HL-60 (cell line): ENCODE measurements around the gene COP1.

ENCODE experiments used
- CTCF ChIP-seq: IDR thresholded peaks from one replicate; pipeline ENCODE4 v1.5.1; 2011; ENCODE audit warnings: low read length, control low read depth, inconsistent platforms; ENCODE audit not compliant: insufficient read depth
- GABPA ChIP-seq: IDR thresholded peaks from 2 replicates; pipeline ENCODE4 v1.6.1; 2012; ENCODE audit warnings: low read depth
- SPI1 ChIP-seq: IDR thresholded peaks from 2 replicates; pipeline ENCODE4 v1.6.1; 2012; ENCODE audit warnings: low read depth, mild to moderate bottlenecking, borderline replicate concordance
- TF ChIP-seq, protein P1 (sequence below): IDR thresholded peaks from 2 replicates; pipeline ENCODE4 v1.6.1; 2012; ENCODE audit warnings: low read depth; ENCODE audit not compliant: insufficient replicate concordance

DNA sequence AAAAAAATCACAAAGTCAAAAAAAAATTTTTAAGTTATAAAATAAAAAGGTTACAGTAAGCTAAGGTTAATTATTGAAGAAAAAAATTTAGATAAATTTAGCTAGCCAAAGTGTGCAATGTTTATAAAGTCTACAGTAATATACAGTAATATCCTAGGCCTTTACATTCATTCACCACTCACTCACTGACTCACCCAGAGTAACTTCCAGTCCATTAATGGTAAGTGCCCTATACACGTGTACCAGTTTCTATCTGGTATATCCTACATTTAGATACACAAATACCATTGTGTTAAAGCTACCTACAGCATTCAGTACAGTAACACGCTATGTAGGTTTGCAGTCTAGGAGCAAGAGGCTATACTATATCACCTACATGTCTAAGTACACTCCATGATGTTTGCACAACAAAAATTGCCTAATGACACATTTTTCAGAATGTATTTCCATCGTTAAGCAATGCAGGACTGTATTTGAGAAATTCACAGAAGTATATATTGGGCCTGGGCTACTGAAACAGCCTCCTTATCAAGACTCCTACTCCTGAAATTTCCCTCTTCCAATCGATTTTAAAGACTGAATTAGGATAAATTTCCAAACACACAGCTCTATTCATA, 155.1 kb downstream of the COP1 start:
- TF ChIP-seq CTCF, result no peak
- TF ChIP-seq, protein P1, sequence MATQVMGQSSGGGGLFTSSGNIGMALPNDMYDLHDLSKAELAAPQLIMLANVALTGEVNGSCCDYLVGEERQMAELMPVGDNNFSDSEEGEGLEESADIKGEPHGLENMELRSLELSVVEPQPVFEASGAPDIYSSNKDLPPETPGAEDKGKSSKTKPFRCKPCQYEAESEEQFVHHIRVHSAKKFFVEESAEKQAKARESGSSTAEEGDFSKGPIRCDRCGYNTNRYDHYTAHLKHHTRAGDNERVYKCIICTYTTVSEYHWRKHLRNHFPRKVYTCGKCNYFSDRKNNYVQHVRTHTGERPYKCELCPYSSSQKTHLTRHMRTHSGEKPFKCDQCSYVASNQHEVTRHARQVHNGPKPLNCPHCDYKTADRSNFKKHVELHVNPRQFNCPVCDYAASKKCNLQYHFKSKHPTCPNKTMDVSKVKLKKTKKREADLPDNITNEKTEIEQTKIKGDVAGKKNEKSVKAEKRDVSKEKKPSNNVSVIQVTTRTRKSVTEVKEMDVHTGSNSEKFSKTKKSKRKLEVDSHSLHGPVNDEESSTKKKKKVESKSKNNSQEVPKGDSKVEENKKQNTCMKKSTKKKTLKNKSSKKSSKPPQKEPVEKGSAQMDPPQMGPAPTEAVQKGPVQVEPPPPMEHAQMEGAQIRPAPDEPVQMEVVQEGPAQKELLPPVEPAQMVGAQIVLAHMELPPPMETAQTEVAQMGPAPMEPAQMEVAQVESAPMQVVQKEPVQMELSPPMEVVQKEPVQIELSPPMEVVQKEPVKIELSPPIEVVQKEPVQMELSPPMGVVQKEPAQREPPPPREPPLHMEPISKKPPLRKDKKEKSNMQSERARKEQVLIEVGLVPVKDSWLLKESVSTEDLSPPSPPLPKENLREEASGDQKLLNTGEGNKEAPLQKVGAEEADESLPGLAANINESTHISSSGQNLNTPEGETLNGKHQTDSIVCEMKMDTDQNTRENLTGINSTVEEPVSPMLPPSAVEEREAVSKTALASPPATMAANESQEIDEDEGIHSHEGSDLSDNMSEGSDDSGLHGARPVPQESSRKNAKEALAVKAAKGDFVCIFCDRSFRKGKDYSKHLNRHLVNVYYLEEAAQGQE, result no peak
- no peak for TF ChIP-seq SPI1
- no peak for TF ChIP-seq GABPA
